GM10847 (cell line): ENCODE results near the gene HOXC5.

ENCODE experiments used
- POLR2A ChIP-seq: IDR thresholded peaks from 2 replicates; pipeline ENCODE4 v1.6.1; 2011; ENCODE audit not compliant: insufficient read length; ENCODE audit errors: extremely low read depth

Gene HOXC5

DNA sequence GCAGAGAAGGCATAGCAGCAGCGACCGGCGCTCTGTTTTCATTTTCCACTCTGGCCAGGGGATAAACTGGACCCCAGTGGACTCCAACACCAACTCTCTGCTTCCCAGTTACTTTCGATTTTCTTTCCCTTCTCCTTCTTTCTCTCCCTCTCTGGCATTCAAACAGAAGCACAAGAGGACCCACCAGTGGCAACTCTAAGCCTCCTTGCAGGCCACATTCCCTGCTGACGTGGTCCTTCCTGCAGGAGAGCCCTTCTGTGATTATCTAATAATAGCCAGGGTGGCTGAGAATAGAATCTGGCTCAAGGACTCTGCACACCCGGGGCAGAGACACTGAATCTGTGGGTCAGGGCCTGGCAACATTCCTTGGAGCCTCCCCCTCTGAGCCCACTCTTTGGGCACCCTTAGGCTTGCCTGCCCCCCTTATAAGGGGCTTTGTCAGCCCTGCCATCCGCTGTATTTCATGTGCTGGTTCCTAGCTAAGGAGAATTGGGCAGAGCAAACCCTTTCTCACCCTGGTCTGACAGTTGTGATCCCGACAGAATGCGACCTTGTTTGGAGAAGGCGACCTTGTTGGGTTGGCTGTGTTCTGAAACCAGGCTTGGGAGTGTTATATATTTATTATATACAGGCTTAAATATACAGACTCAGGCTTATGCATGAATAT, 12.8 kb upstream of the HOXC5 start:
- TF ChIP-seq POLR2A = no peak

DNA sequence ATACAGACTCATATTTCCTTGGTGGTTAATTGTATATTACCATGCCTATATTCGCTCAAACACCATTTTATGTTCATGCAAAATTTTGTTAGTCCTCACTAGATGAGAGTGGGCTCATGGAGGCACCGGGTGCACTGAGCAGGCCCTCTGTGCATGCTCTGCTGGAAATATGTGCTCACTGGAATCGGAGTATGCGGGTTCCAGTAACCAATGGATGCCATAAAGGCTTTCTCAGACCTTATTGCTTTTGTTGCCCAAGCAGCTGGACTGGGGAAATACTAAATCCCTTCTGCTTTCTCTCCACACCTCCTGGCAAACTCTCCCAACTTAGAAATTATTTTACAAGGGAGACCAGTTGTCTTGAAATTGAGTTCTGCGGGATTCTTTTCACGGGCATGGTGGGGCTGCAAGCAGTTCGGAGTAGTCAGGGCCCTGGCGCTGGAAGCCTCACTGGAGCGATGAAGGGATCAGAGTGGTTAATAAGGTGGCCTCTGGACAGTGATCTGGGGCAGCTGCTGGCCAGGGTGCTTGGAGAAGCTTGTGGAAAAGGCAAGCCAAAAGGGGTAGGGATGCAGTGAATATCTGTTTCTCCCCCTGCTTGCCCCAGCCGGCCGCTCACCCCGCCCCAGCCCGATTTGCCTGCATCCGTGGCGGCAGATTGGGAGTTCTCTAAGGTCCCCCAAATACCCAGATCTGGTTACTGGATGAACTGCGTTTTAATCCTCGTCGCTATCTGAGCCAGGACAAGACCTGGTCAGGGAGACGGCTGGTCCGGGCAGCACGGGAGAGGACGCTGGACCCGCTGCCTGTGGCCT, 12.1 kb upstream of the HOXC5 start:
- no peak for TF ChIP-seq POLR2A

DNA sequence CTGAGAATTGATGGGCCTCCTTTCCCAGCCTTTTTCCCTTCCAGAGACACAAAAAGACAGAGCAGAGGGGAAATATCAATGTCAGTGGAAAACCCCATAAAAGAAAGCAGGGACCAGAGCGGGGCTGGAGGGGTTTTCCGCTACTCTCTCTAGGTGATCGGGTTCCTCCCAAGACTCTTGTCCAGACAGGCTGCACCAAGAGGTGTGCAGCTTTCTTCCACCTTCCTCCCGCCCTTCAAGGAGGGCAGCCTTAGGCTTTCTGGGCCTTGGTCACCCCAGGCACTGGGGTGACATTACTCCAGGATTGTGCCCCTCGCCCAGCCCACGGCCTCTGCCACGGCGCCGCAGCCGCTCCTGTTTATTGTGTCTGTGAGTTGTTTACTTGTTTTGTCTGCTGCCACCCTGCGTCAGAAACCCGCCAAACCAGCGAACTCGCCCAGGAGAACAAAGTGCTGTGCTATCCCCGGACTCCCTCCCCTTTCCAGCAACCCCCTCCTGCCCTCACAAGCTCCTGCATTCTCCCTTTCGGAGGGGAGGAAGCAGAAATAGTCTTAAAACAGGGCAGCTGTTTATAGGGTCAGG, 11.3 kb upstream of the HOXC5 start:
- TF ChIP-seq POLR2A = no peak

DNA sequence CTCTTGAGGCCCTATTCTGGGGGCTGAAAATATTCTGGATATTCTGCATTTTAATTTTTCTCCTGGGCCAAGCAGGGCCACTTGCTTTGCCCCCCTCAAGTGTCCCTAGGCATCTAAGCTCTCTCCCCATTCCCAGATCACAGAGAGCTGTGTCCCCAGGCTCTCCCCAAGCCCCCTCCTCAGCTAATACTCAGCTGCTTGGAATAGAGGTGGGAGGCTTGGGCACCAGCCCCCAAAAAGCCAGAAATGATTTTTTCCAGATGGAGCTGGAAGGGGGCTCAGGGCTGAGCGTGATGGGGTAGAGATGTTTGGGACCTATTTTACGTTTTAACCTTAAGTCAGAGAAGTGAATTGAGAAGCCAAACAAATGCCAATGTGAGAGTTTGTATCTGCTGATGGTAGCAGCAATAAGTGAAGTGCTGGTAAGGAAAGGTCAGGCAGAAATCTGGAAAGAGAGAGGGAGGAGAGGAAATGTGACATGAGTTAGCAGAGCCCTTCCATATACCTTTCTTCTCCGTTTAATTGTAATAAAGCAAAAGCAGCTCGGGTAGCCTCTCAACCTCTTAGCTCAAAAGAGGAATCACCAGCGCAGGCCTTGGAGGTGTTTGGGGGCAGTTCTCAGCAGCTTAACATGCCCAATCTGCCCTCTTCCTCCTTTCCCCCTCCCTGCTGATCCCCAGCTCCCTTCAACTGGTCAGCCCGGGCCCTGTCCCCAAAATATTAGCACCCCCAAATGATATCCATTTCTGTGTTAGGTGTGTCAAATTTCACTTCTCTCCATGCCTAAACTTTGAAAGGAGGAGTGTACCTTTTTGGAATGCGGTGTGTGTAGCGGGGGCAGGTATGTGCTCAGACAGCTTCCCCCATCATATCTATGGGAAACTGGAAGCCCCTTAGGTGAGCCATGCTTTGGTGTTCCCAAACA, 9.6 kb upstream of the HOXC5 start:
- no peak for TF ChIP-seq POLR2A

DNA sequence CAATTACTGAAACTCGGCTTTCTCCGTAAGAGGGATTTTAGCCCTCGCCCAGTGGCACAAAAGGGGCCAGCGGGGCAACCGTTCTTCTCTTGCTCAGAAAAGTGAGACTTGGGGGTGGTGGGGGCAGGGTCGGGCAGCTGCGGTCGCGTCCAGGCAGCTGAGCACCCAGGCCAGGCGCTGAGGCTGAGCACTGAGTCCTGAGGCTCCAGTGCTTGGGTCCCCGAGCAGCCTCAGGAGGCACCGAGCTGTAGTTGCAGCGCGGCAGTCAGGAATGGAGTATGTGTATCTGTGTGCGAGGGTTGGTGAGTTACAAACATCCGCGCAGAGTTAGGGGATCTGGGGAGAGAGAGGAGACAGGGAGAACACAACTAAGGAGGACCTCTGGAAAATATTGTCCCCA, 8.7 kb upstream of the HOXC5 start:
- TF ChIP-seq POLR2A = no peak

DNA sequence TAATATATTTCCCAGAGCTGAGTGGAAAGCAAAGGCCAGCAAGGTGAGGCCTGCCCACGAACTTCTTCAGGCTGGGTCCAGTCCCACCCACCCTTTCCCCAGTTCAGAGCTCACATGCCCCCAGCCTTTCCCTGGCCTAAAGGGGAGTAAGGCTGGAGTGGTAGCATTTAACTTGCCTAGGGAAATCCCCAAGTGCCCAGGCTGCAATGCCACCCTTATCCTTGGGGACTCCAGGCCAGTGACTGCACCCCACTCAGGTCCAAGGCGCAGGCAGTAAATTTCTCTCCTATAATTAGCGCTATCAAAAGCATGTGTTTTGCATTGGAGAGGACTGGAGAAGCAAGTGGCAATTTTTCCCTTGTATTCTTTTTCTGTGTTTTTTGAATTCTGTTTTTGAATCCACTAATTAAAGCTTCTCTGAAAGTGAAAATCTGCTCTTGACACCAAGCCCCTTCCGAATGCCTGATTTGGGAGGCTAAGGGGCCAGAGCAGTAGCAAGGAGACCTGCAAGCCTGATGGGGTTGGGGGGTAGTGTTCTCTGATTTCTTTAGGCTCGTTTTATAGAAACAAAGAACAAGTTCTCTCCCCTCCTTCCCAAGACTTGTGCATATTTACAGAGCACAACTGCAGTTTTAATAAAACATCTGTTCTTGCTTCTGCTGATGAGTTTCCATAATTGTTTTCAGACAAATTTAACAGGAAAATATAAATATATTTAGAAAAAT, 8.1 kb upstream of the HOXC5 start:
- TF ChIP-seq POLR2A = no peak

DNA sequence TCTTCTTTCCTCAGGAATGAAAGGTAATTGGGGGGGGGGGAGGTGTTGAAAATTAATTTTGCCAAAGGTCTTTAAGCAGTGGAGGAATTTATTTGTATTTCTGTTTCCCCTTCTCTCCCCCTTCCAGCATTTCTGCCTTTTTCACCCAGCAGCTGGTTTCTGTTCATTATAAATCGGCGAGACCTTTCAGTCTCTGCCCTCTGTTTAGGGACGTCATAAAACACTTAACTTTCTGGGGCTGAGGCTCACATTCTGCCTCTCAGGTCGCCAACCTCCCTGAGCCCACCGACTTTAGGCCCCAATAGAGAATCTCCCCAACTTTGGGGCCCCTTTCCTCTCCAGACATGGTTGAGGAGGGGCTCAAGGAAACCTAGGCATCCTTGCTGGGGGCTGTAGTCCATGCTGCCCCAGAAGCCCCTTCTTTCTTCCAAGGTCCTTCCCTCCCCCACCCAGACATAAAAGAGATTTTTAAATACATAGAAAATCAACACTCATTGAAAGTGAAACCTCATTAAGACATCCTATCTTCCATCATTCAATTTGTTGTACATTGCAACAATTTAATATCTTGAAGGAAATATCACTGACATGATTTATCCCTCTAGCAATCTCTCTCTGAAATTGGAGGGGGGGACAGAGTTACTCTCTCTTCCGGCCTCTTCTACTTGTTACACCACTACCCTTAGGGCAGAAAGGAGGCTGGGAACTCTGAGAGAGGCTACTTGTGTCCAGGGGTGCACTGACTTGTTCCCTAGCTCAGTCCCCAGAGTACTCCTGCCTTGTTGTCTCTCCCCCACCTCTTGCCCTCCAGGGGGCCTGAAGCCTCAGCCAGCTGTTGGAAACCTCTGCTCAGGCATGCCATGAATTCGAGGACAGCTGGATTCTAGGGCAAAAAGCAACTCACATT, 7.1 kb upstream of the HOXC5 start:
- TF ChIP-seq POLR2A = no peak

DNA sequence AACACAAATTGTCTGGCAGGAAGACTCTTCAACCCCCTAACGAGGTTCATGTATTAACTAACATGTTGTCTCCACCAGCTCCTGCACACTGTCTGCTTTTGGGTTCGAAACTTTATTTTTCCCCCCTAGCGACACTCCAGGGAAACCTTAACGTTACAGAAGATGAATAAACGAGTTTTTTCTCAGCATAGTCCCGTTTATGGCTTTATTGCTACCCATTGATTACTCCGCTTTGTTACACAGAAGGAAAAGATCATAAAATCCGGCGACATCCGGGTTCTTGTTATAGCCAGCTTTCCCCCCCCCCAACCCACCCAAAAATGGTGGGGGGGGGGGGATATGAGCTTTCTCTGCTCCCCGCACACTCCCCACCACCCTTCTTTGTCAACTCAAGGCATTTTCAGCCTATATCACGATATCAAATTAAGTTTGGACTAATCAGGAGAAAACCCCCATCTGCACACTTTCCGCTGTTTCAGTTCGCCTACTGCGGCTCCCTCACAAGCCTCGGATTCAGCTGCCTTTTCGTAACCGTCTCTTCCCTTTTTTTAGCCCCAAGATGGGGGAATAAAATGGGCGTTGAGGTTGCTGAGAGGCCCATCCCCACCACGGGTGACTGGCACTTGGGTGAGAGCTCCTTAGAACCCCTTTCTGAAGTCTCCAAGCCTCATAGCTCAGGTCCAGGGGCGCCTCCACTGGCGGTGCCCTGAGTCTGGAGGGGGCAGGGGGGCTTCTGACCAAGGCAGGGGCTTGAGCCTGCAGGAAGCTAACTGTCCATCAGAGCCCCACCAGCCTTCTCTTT, 6.0 kb upstream of the HOXC5 start:
- TF ChIP-seq POLR2A = no peak

DNA sequence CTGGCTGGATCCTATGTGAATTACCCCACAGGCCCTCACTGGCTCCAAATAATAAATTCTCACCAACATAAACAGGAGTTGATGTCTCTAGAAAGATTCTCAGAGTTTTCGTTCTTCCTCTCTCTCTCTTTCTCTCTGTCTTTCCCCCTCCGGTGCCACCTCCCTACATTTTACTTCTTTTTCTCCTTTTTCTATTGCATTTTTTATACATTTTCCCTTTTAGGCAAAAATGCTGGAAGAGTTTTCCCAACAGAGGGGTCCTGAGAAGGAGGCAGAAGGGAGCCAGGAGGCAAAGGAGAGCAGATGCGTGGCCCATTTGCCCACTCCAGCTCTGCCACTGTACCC, 5.4 kb upstream of the HOXC5 start:
- no peak for TF ChIP-seq POLR2A

DNA sequence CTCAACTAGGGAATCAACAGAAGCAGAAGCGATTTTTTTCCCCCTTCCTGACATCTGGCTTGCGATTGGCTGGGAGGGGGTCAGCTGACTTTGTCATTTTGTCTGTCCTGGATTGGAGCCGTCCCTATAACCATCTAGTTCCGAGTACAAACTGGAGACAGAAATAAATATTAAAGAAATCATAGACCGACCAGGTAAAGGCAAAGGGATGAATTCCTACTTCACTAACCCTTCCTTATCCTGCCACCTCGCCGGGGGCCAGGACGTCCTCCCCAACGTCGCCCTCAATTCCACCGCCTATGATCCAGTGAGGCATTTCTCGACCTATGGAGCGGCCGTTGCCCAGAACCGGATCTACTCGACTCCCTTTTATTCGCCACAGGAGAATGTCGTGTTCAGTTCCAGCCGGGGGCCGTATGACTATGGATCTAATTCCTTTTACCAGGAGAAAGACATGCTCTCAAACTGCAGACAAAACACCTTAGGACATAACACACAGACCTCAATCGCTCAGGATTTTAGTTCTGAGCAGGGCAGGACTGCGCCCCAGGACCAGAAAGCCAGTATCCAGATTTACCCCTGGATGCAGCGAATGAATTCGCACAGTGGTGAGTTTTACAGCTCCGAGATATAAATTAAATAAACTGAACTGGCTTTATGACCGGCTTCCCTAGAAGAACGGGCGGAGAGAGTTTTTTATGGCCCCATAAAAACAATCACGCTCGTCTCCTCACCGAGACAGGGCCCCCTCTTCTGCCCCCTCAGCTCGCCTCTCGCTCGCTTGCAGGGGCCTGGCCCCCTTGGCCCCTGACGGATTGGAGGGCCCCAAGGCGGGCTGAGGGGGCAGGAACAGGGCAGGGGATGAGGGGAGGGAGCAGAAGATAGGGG, 4.3 kb upstream of the HOXC5 start, which contains the start of gene HOXC6:
Gene HOXC6 (plus strand): TSS at position 127 of the 888 bp plus-strand sequence. CDS start 82 bp downstream, at position 209.
- no peak for TF ChIP-seq POLR2A

DNA sequence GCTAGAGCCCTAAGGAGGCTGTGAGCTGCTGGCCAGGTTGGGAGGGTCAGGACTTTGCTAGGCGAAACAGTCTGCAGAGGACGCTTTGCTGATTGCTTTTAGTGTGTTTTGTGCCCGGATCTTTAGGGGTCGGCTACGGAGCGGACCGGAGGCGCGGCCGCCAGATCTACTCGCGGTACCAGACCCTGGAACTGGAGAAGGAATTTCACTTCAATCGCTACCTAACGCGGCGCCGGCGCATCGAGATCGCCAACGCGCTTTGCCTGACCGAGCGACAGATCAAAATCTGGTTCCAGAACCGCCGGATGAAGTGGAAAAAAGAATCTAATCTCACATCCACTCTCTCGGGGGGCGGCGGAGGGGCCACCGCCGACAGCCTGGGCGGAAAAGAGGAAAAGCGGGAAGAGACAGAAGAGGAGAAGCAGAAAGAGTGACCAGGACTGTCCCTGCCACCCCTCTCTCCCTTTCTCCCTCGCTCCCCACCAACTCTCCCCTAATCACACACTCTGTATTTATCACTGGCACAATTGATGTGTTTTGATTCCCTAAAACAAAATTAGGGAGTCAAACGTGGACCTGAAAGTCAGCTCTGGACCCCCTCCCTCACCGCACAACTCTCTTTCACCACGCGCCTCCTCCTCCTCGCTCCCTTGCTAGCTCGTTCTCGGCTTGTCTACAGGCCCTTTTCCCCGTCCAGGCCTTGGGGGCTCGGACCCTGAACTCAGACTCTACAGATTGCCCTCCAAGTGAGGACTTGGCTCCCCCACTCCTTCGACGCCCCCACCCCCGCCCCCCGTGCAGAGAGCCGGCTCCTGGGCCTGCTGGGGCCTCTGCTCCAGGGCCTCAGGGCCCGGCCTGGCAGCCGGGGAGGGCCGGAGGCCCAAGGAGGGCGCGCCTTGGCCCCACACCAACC, 3.1 kb upstream of the HOXC5 start:
- TF ChIP-seq POLR2A = no peak
